ENCODE measurements around the gene POLD3.
A peak's percentile ranks its signal among the peaks of the same experiment; 100 is the strongest.

Gene POLD3

DNA sequence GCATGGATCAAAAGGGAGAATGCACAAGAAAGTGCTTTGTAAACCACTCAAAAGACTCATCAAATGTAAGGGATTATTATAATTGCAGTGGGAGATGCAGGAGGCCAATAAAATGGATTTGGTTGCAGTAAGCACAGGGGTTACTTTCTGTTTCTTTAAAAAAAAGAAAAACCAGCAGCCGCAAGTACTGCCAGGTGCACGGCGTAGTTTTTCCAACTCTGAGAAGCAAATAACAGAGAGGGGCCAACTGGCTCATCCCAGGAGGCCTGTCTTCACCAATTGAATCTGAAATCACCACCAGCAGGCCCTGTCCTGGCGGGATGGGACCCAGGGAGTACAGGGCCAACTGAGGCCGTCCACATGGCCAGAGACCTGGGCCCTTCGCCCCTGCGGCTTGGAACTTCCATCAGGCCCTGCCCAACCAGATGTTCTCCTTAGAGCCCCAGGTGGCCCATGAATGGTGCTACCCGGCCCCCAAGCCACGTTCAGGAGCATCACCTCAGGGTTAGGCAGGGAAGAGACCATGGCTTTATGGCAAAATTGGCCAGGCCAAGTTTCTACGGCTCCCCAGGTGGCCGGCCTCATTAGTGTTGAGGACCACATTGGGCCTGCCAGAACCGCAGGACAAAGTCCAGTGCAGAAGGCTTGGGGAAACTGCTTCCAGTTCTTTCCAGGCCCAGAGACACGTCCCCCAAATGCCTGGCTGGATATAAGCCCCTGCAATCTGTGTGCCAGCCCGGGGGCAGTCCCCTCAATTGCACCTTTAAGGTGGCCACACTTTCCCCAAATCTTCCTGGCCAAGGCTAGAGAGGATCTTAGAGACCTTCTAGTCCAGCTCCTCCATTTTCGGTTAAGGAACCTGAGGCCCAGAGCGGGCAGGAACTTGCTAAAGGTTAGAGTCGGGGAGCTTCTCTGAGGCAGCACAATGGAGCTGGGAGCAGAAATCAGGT, 77.1 kb downstream of the POLD3 start:
- no peak for DNase-seq (ENCODE audit: low read depth)
- no peak overlapping the region for H3K4me3 ChIP-seq (ENCODE audit: low read depth, low read length)

DNA sequence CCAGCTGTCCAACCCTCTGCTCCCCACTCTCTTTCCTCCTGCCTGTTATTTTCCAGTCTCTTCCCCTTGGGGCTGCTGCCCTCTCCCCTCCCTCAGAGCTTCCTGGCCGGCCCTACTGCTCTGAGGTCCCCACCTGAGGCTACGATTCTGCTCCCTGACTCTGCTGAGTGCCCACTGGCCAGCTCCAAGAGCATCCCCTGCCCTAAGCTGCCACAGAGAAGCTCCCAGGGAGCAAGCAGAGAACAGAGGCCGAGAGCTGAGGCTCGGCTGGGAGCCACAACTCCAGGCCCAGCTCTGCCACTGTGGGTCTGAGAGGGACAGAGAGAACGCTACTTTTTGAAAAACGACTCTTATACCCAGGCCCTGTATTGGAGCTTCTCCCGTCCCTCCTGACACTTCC, 77.8 kb downstream of the POLD3 start:
- H3K4me3 ChIP-seq (ENCODE audit: low read depth, low read length) = no peak overlapping the region
- DNase-seq (ENCODE audit: low read depth) = no peak

DNA sequence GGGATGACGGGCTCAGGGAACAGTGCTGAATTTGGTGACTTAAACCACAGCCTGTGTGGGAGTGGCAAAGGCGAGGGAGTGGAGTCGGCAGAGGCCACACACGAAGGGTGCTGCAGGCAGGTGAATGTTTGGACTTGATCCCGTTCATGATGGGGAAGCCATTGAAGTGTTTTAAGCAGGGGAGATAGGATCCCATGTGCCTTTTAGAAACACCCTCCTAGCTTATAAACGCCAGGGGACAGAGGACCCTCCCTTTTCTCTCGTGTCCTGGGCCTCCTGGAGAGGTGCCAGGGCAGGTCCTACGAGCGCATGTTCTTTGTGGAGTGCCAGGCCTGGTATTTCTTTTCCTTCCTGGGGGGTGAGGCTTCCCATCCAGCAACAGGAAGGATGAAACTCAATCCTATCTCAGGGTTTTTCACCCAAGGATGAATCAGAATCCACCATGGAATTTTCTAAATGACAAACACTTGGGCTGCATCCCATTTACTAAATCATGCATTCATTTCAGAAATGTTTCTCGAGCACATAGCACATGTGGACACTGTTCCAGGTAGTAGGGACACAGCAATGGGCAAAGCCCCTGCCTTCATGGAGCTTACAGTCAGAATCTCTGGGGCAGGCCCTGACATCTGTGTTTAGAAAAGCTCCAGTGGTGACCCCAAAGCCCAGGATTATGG, 79.3 kb downstream of the POLD3 start:
- DNase-seq (ENCODE audit: low read depth) = peak; percentile 65
- H3K4me3 ChIP-seq (ENCODE audit: low read depth, low read length) = no peak overlapping the region

DNA sequence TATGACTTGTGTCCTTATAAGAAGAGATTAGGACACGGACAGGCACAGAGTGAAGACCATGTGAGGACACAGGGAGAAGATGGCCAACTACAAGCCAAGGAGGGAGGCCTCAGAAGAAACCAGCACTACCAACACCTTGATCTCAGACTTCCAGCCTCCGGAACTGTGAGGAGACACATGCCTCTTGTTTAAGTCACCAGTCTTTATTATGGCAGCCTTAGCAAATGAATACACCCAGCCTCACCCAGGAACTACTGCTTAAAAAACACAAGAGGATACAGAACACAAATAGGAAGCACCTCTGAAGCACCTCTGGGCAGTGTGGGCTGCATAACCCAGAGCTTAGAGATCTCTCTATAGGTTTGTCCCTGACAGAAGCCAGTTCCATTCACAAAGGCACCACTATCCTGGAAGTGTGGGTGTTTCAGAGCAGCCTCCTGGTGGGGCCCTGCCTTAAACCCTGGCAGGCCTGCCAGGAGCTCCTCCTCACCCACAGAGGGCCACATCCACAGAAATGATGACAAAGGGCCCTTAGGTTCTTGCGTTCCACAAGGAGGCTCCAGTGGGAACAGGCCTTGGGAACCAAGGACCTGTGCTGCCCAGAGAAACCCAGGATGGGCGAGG, 80.1 kb downstream of the POLD3 start:
- no peak for DNase-seq (ENCODE audit: low read depth)
- no peak overlapping the region for H3K4me3 ChIP-seq (ENCODE audit: low read depth, low read length)

DNA sequence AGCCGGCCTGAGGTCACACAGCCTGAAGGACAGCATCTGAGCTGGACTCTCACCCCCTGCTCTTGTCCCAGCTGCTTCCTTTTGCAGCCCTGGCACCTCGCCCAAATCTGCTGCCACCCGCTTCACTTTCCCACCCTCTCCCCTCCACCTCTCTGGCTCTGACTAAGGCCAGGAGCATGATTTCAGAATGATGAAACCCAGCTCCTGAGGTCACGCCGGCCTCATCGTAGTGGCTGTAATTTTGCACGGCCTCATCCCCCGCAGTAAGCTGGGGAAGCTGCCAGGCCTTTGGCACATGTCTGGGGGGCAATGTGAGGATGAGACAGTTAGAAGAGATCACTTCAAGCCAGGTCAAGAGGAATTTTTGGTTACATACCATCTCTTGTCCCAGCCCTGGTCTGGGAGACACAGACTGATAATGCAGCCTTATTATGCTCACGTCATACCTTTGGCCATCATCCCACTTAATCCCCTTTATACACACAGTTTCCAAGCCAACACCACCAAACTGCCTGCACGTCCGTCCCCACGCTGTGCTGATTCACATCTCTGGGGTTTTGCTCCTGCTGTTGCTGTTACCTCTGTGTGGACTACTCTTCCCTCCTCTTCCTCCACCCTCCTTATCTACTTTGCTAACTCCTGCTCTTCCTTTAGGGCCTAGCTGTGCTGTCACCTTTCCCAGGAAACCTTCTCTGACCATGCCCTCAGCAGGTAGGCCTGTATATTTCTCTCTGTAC, 80.7 kb downstream of the POLD3 start:
- H3K4me3 ChIP-seq (ENCODE audit: low read depth, low read length) = no peak overlapping the region
- peak; percentile 99 for DNase-seq (ENCODE audit: low read depth)

DNA sequence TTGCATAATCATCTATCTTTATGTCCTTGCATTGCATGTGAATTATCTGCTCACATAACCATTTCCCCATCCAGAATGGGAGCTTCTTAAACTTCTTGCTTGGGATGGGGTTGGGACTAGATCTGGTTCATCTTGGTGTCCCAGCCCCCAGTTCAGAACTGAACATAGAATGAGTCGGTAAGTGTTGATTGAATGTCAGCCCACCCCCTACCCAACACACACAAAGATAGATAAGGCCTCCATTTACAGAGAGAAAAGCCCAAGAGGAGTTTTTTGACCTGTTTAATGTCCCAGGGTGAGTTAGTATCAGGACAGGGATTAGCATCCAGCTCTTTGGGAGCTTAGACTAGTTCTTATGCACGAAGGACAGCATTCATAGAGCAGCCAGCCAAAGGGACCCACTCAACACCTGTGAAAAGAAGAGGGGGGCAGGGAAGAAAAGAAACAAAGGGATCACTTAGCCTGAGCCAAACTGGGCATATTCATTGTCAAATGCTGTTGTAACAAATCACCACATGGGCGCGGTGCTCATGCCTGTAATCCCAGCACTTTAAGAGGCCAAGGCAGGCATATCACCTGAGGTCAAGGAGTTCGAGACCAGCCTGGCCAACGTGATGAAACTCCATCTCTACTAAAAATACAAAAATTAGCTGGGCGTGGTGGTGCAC, 81.4 kb downstream of the POLD3 start:
- DNase-seq (ENCODE audit: low read depth) = no peak

DNA sequence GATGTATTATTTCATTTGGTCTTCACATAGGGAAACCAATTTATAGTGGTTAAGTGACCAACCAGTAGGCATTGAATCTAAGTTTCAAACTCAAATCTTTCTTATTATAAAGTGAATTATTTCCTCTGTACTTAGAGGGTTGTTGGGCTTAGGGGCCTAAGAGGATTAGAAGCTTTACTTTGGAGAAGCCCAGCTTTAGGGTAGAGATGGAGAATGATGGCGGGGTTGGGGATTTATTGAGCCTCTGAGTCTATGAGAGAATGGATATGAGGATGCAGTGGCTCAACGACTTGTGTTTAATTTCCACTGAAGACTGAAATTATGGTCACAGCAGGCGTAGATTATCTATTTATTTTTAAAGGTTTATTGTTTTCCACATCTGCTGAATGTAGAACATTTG, 83.4 kb downstream of the POLD3 start:
- no peak for DNase-seq (ENCODE audit: low read depth)
- H3K4me3 ChIP-seq (ENCODE audit: low read depth, low read length) = no peak overlapping the region

More for the DNA sequence above, 81.4 kb downstream of the POLD3 start:
- no peak overlapping the region for H3K4me3 ChIP-seq (ENCODE audit: low read depth, low read length)

DNA sequence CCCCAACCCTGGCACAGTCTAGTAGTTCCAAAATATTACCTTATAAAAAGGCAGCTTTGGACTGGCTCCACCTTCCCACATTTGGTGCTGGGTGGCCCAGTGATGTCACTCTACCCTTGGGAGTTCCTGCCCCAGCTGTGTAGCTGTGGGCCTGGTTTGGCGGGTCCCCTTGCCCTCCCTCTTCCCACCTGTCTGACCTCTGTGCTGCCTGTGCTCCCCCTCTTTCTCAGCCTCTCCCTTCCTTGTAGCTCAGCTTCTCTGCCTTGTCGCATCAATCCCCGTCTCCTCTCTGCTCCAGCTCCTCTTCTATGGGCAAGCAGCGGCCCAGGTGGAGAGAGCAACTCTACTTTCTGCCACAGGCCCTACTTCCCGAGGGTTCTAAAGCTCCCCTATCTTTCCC, 84.2 kb downstream of the POLD3 start:
- H3K4me3 ChIP-seq (ENCODE audit: low read depth, low read length) = no peak overlapping the region
- no peak for DNase-seq (ENCODE audit: low read depth)

DNA sequence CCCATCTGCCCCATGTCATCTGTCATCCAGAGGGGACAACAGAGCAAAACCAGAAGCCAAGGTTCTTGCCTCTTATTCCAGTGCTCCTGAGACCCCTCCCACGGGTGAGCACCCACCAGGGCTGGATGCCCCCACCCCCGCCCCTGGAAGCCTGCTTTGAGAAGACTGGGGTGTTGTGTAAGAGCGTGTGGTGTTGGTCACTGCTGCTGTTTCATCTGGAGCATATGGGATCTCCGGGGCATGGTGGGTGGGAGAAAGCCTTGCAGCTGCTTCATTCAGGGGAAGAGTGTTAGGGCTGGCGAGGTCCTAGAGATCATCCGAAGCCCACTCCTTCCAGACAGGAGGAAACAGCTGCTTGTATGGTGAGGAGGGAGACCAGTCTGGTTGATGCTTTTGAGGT, 84.7 kb downstream of the POLD3 start:
- DNase-seq (ENCODE audit: low read depth) = no peak
- H3K4me3 ChIP-seq (ENCODE audit: low read depth, low read length) = no peak overlapping the region

DNA sequence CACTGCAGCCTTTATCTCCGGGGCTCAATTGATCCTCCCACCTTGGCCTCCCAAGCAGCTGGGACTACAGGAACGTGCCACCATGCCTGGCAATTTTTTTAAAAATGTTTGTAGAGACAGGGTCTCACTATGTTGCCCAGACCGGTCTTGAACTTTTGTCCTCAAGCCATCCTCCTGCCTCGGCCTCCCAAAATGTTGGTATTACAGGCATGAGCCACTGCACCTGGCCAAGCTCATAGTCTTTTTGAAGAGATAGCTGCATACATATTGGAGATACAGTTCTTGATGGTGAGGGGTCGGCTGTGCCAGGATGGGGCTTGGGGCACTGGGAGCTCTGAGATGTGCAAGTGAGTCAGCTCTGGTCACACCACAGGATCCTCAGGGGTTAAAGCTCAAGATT, 85.7 kb downstream of the POLD3 start:
- no peak overlapping the region for H3K4me3 ChIP-seq (ENCODE audit: low read depth, low read length)
- no peak for DNase-seq (ENCODE audit: low read depth)

DNA sequence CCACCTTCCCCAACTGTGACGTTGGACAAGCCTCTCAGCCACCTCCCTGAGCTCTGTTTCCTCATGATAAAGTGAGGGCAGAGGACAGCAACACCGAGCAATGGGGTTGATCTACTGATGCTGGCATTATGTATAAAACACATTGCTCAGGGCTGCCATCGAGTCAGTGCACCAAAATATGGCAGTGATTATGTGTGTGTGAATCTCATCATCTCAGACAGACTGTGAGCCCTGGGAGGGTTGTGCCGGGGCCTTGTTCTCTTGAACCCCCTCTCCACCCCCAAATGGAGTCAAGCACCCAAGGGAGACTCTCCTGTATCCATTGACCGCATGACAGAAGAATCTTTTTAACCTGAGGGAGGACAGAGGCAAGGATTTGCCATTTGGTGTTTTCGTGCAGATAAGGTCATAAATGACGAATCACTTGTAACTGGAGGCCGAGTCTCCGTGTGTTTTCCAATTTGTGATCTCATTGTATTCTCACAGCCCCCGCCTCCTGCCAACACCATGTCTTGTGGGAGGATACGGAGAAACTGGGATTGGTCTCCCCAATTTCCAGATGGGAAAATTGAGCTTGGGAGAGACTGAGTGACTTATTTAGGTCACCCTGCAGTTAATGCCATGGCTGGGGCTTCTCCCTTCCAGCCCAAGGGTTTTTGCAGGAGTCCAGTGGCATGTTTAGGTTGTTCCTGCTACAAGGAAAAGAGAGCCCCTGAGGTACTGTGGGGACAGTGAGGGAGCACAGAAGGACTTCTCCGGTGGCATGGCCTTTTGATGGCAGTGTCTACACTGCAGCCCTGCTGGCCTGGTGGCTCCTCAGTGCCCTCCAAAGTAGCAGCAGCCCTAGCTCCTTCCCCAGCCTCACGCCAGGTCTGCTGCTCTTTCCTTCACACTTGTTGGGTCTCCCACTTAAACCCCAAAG, 86.5 kb downstream of the POLD3 start:
- no peak for DNase-seq (ENCODE audit: low read depth)
- H3K4me3 ChIP-seq (ENCODE audit: low read depth, low read length) = no peak overlapping the region

DNA sequence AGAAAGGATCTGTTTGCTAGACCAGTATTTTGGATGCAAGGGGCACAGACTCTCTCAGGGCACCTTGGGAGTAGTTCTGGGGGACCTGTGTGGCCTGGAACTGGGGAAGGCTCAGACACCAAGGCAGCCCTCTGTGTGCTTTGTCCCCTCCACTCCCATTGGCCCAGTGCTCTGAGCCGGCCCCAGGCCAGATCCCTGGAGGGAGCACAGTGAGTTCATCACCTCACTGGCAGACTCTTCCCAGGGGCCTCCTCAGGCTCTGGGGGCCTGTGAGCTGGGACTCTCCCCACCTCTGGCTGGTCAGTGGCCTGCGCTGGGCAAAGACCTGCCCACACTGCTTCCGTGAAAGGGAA, 87.1 kb downstream of the POLD3 start:
- H3K4me3 ChIP-seq (ENCODE audit: low read depth, low read length) = no peak overlapping the region
- DNase-seq (ENCODE audit: low read depth) = no peak

DNA sequence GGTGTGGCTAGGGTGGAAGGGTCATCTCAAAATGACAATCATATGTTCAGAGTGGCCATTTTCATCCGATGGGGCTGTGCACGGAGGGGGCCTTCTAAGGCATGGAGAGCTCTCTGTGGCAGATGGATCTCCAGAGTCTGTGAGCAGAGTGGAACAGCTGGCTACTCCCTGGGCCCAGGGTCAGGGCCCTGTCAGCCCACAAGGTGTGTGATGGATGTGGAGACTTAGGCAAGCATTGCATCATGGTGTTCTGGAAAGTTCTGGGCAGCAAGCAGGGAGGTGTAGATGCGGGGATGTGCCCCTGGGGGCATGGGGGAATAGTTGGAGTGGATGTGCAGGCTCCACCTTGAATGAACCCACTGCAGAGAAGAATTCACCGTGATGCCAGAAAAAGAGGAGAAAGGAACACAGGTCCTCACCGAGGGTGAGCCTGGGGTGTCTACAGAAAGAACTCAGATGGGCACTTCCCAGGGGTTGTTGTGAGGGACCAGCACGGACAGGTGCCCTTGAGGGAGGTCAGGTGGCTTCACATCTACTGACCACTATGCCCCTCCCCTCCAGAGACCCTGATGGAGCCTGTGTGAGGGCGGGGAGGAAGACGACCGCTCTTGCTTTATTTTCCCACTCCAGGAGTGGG, 87.8 kb downstream of the POLD3 start:
- H3K4me3 ChIP-seq (ENCODE audit: low read depth, low read length) = no peak overlapping the region
- no peak for DNase-seq (ENCODE audit: low read depth)

DNA sequence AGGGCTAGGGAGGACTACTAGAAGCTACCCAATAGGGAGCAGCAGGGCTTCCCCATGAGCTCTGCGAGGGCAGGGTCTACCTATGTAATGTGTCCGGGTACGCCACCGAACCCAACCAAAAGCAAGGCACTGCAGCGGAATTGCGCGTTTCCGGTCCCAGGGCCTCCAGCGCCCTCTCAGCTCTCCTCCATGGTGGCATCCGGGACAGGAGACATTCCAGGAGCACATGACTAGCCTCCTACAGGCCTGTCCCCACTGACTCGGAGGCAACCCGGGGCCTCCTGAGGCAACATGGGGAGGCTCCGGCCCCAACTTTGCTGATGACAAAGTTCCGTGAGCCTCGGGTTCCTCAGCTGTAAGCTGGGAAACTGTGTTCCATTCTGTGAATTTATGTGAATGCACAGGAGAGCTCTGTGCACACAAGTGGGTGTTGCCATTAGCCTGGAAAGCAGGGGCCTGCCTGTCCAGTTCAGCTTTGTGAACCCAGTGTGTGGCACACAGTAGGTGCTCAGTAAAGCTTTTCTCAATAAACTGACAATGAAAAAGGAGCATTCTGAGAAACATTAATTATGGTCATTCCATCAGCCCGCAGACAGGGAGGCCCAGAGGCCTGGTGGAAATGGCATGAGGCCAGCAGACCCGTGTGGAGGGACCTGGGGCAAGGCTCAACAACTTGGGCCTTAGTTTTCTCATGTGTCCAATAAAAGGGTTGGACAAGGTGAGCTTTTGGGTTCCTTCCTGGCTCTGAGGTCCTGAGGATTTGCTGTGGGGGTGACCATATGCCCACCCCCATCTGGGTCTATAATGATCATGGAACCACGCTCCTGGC, 88.5 kb downstream of the POLD3 start:
- DNase-seq (ENCODE audit: low read depth) = no peak
- no peak overlapping the region for H3K4me3 ChIP-seq (ENCODE audit: low read depth, low read length)

DNA sequence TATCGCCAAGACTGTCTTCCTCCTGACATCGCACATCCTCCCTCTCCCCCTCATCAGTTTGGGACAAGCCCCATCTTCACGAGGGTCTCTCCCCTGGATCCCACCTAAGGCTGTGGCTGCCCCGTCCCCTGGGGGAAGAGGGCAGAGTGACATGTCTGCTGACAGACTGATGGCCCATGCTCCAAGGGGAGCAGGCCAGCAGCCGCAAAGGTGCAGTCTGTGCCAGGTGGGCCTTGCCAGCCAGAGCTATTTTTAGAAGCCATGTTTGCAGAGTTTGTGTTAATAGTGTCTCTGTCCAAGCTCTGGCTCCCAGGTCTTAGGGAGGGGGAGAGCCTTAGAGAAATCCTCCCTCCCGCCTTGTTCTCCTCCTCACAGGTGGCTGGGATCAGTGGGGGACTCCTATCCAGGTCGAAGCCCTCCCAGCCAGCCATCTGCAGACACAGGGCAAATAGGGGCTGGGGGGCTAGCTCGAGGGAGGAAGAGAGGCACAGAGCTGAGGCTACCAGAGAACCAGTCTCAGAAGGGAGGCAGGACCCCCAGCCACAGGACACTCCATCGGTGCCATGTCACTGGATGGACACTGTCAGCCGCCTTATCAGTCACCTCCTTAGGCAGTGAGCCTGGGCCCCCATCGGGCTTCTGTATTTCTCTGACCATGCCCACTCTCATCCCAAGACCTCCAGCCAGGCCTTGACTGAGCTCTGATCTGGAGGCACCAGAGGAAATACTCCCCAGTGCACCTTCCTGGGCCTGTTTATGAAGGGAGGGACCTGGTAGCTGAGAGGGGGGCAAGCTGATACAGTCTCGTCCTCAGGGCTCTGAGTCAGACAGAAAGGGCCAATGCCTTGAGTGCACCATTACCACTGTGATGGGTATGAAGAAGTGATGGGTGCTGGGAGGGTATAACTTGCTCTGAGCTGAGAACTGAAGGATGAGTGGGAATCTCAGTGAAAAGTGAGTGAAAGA, 89.6 kb downstream of the POLD3 start:
- no peak for DNase-seq (ENCODE audit: low read depth)
- no peak overlapping the region for H3K4me3 ChIP-seq (ENCODE audit: low read depth, low read length)

DNA sequence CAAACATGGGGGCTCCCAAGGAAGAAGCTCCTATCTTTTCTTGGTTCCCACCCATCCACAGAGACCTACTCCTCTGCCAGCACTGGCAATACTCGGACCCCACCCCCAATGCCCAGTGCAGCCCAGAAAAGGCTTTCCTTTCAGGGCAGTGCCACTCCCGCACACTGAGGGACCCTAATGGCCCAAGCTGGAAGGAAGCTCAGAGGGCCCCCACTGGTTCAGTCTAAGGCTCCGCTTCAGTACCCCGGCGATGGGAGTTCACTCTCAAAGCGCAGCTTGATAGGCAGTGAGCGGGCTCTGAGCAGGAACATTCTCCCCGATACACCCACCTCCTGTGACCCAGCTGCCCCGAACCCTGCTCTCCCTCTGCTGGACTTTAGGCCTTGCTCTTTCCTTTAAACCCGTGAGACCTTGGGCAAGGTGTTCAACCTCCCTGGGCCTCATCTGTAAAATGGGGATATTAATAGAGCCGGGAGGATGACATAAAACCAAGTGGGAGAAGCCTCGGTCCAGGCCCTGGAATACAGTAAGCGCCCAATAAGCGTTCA, 90.4 kb downstream of the POLD3 start:
- DNase-seq (ENCODE audit: low read depth) = no peak
- no peak overlapping the region for H3K4me3 ChIP-seq (ENCODE audit: low read depth, low read length)
